Vagina (tissue), 2 donors: Measurements from ENCODE around the gene CPM.

Experiments
- CTCF ChIP-seq, 3 experiments: fragments of 450-650 bp in 2 of 3; fragments of 200-600 bp in 1 of 3; sonication (generic) in 1 of 3; IDR thresholded peaks; one replicate each; pipeline ENCODE4 v1.5.1; 2017 to 2019; ENCODE audit warnings: antibody characterized with exemption in 3 of 3, mild to moderate bottlenecking in 2 of 3, moderate library complexity in 2 of 3
- POLR2A ChIP-seq, 2 donors: fragments of 450-650 bp; IDR thresholded peaks; one replicate each; pipeline ENCODE4 v1.6.1; 2017; ENCODE audit warnings: antibody characterized with exemption in 2 of 2, mild to moderate bottlenecking in 2 of 2, moderate library complexity in 2 of 2
- POLR2AphosphoS5 ChIP-seq, 2 donors: sonication (generic); formaldehyde crosslinking; IDR thresholded peaks; one replicate each; pipeline ENCODE4 v1.9.0; 2017; ENCODE audit warnings: antibody characterized with exemption in 2 of 2, mild to moderate bottlenecking in 2 of 2, low read depth in 1 of 2; ENCODE audit not compliant: insufficient read depth in 1 of 2

GRCh38 chr12:68815928-68816800, 116.8 kb downstream of the CPM start:
- TF ChIP-seq POLR2A (IDR thresholded peaks at IDR 0.05) (no peak), CTCF (IDR thresholded peaks at IDR 0.05) (no peak), POLR2AphosphoS5 (IDR thresholded peaks at IDR 0.05; ENCODE audit: insufficient read depth in 1 of 2, low read depth in 1 of 2) (no peak)
